Skeletal muscle tissue (tissue), 4 donors: ENCODE results near the gene VAMP2. TPM values are rescaled to one million over a fixed set of nuclear protein-coding genes. Genes with fewer than 3 reads are reported as not detected.

Source experiments
- H3K27ac ChIP-seq: one replicate; pipeline ENCODE4 v1.7.0; 2013; ENCODE audit warnings: mild to moderate bottlenecking, low read depth, low read length, inconsistent platforms
- H3K27me3 ChIP-seq, 3 donors: one replicate each; pipeline ENCODE4 v1.7.0; 2013; ENCODE audit warnings: low read length in 3 of 3; ENCODE audit not compliant: control insufficient read depth in 3 of 3, insufficient read depth in 3 of 3
- H3K36me3 ChIP-seq, 3 donors: one replicate each; pipeline ENCODE4 v1.7.0; 2013; ENCODE audit warnings: low read length in 3 of 3; ENCODE audit not compliant: control insufficient read depth in 3 of 3, insufficient read depth in 3 of 3
- H3K4me1 ChIP-seq, 3 donors: one replicate each; pipeline ENCODE4 v1.7.0; 2013; ENCODE audit warnings: low read length in 3 of 3, mild to moderate bottlenecking in 3 of 3; ENCODE audit not compliant: control insufficient read depth in 3 of 3, insufficient read depth in 3 of 3
- H3K4me3 ChIP-seq, 3 donors: one replicate each; pipeline ENCODE4 v1.7.0; 2013; ENCODE audit warnings: low read length in 3 of 3
- H3K9ac ChIP-seq, 3 donors: one replicate each; pipeline ENCODE4 v1.7.0; 2013; ENCODE audit warnings: low read length in 3 of 3, mild to moderate bottlenecking in 3 of 3, moderate library complexity in 2 of 3, low read depth in 1 of 3
- H3K9me3 ChIP-seq, 3 donors: one replicate each; pipeline ENCODE4 v1.7.0; 2013; ENCODE audit warnings: low read length in 3 of 3; ENCODE audit not compliant: control insufficient read depth in 3 of 3
- total RNA-seq: library from RNA; depleted of rRNA; stranded (reverse); fragments of >200 nt; gene quantifications from one replicate; pipeline ENCODE4 v1.2.3, GENCODE V29; 2014
- donor health status: Osteomylitis.

The VAMP2 gene
- total RNA-seq, 1 donor from 2014 or later, result 8.4 TPM

- H3K9me3 ChIP-seq, result no peaks in the 10 kb centered on the region
- peak overlapping the region; percentile 100 for H3K27ac ChIP-seq
- peak overlapping the region; percentile 98 to 100 (median 99) for H3K4me3 ChIP-seq
- H3K9ac ChIP-seq, result peak overlapping the region; percentile 100
- no peaks in the 10 kb centered on the region for H3K27me3 ChIP-seq
- peaks cover 52 to 65% (median 57%) of the 10 kb centered on the region in 3 donors for H3K4me1 ChIP-seq
- H3K36me3 ChIP-seq, result peaks cover 12 to 20% (median 20%) of the 10 kb centered on the region in 3 donors
Measured at GRCh38 chr17:8155231-8155995, 7.3 kb downstream of the VAMP2 start.

- peaks cover 13 to 23% (median 22%) of the 10 kb centered on the region in 3 donors for H3K36me3 ChIP-seq
- no peaks in the 10 kb centered on the region for H3K27me3 ChIP-seq
- peak overlapping the region; percentile 100 for H3K9ac ChIP-seq
- no peaks in the 10 kb centered on the region for H3K9me3 ChIP-seq
- peak overlapping the region; percentile 100 for H3K27ac ChIP-seq
- peak overlapping the region; percentile 98 to 100 (median 99) for H3K4me3 ChIP-seq
- peaks cover 58 to 68% (median 64%) of the 10 kb centered on the region in 3 donors for H3K4me1 ChIP-seq
Measured at GRCh38 chr17:8154608-8155155, 8.1 kb downstream of the VAMP2 start.

DNA sequence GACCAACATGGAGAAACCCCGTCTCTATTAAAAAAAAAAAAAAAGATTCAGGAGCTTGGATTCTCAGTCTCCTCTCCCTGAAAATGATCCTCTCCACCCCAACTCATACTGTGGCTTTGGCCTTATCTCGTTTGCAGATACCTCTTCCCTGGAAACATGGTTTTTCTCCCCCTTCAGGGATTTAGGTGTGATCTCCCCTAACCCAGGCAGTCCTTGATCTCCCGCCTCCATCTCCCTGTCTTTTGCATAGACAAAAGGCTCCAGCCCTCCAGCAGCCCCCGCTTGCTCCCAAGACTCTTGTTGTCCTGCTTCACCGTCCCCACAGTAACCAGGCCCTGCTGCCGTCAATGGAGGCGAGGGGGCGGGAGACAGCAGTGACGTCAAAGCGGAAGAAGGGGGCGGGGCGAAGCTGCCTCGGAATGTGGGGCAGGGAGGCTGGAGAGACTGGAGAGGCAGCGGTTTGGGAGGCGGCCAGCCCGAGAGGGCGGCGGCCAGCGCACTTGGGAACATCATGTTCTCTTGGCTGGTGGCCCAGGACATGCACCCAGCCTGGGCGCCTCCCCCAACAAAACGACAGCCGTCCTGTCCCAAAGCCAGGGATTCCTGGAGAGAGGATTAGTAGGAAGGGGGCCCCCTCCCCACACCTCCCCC is 8.7 kb downstream of the VAMP2 start:
- H3K9me3 ChIP-seq, result no peaks in the 10 kb centered on the region
- no peaks in the 10 kb centered on the region for H3K27me3 ChIP-seq
- H3K36me3 ChIP-seq, result peaks cover 19 to 25% (median 23%) of the 10 kb centered on the region in 3 donors
- peaks cover 59 to 68% (median 65%) of the 10 kb centered on the region in 3 donors for H3K4me1 ChIP-seq
- peak overlapping the region; percentile 100 for H3K9ac ChIP-seq
- H3K27ac ChIP-seq, result peak overlapping the region; percentile 100
- H3K4me3 ChIP-seq, result peak overlapping the region; percentile 98 to 100 (median 99)

DNA sequence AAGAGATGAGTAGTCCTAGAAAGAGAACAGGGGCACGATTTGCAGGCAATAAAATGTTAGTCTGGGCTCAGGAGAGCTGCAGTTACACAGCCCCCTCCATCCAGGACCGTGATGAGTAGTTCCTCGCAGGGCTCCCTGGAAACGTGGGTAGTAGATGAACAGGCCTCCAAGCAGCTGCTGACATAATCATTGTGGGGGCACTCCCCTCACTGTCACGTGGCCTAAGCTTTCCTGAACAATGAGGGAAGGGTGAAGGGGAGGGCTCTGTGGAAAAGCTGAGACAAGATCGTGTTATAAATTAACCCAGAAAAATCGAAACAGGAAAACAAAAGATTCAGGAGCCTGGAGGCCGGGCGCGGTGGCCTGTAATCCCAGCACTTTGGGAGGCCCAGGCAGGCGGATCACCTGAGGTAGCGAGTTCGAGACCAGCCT is 9.2 kb downstream of the VAMP2 start:
- Histone ChIP-seq H3K27ac (peak overlapping the region; percentile 100), H3K9ac (peak overlapping the region; percentile 86 to 100 (median 100)), H3K4me3 (peak overlapping the region; percentile 89 to 94 (median 90)), H3K27me3 (no peaks in the 10 kb centered on the region), H3K4me1 (peaks cover 60 to 70% (median 66%) of the 10 kb centered on the region in 3 donors), H3K9me3 (no peaks in the 10 kb centered on the region), H3K36me3 (peaks cover 23 to 29% (median 28%) of the 10 kb centered on the region in 3 donors)

DNA sequence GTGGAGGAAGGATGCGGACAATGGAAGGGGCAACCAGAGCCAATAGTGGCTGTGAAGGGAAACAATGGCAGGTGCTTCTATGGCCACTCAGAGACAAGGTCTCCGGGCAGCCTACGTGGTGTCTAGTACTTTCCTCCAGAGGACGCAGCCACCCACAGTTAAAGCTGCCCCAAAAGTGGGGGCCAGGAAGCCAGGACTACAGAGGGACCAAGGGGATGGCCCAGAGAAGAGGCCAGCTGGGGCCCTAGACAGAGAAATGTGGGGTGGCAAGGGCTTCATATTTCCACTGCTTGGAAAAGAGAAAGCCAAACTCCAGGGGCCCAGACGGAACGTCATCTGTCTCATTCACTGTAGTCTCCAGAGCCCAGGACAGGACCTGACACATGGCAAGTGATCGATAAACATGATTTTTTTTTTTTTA is 9.7 kb downstream of the VAMP2 start:
- H3K27ac ChIP-seq, result peak overlapping the region; percentile 100
- no peaks in the 10 kb centered on the region for H3K27me3 ChIP-seq
- H3K9ac ChIP-seq, result peak overlapping the region; percentile 67 to 100 (median 100)
- H3K4me1 ChIP-seq, result peaks cover 62 to 73% (median 66%) of the 10 kb centered on the region in 3 donors
- H3K9me3 ChIP-seq, result no peaks in the 10 kb centered on the region
- H3K4me3 ChIP-seq, result peak overlapping the region; percentile 89 to 94 (median 90)
- H3K36me3 ChIP-seq, result peaks cover 28 to 34% (median 33%) of the 10 kb centered on the region in 3 donors

DNA sequence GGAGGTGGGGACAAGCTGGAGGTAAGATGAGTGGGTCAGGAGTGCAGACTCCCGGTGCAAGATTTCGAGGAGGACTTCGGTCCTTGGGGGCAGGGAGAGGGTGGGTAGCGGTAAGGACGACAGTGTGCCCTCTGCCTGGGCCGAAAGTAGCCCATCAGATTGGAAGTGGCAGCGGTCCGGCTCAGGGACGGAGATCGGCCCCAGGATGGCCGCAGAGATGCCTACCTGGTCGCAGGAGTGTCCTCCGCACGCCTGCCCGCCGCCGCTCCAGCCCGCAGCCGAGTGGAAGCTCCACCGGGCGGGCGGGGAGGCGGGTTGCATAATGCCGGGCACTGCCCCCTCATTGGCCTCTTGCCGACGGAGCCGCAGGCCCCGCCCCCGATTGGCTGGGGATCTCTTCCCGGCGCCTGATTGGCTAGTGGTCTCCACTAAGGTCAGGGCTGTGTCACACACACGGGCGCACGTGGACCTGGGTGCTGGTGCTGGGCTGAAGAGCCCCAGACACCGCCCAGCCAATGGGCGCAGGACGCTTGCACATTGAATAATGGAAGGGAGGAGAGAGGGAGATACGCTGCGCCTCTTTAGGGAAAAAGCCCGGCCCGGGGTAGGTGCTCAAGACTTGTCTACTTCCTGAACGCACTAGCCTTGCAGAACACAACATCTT is 10.5 kb downstream of the VAMP2 start, which contains the start of gene PER1:
TSS of gene PER1 (minus strand) at position 293 of the 664 bp plus-strand sequence. CDS start 1,698 bp downstream, outside the sequence.
- peak within 1 kb of the TSS; percentile 100 for H3K27ac ChIP-seq
- H3K4me3 ChIP-seq, result peak within 1 kb of the TSS; percentile 89 to 94 (median 90)
- no peaks in the 10 kb centered on the region for H3K9me3 ChIP-seq
- H3K27me3 ChIP-seq, result no peaks in the 10 kb centered on the region
- peak within 1 kb of the TSS; percentile 98 to 100 (median 100) for H3K9ac ChIP-seq
- H3K4me1 ChIP-seq, result peaks cover 65 to 81% (median 69%) of the 10 kb centered on the region in 3 donors
- peaks cover 36 to 42% (median 41%) of the 10 kb centered on the region in 3 donors for H3K36me3 ChIP-seq

DNA sequence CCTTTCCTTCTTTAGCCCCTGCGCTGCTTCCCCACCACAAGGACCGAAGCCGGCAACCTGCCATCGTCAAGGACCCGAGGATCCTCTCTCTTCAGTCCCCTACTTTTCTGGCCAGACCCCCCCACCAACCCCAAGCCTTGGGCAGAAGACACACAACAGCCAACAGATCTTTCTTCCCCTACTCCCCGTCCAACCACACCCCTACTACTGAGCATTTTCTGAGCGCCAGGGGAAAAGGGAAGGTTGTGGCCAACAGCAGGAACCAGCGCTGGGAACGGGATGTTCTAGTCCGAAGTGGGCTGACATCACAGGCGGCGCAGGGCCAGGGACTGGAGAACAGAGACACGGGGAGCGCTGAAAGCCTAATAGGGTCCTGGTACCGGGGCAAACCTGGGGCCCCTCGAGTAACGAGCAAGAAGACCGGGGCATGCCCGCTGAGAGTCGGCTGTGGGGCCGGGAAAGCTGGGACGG is 11.1 kb downstream of the VAMP2 start:
- Histone ChIP-seq H3K27ac (peak overlapping the region; percentile 100), H3K27me3 (no peaks in the 10 kb centered on the region), H3K4me3 (peak overlapping the region; percentile 89 to 94 (median 90)), H3K9ac (peak overlapping the region; percentile 96 to 100 (median 98)), H3K36me3 (peaks cover 42 to 47% (median 46%) of the 10 kb centered on the region in 3 donors), H3K4me1 (peaks cover 60 to 81% (median 70%) of the 10 kb centered on the region in 3 donors), H3K9me3 (no peaks in the 10 kb centered on the region)

DNA sequence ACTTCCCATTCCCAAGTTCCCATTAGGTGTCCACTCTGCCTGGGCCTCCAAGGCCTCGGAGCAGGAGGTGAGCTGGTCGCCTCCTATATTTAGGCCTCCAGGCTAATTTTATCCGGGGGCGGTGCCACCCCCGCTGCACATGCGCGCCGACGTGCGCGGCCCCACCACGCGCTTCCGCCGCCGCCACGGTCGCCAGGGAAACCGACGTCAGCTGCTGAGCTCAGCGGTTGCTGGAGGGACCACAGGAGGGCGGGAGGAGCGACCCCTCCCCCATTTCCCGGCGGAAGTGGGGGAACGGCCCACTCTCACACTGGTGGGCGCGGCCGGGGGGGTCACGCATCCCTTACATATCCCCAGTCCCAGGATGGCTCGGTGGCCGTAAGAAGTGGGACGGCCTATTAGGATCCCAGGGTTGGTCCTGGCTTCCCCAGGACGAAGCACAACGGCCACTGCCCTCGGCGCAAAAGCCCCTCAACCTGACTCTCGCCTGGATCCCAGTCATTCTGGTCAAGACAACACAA is 11.6 kb downstream of the VAMP2 start:
- Histone ChIP-seq H3K4me3 (peak overlapping the region; percentile 89 to 94 (median 90)), H3K4me1 (peaks cover 60 to 86% (median 75%) of the 10 kb centered on the region in 3 donors), H3K27me3 (no peaks in the 10 kb centered on the region), H3K9ac (peak overlapping the region; percentile 96 to 100 (median 98)), H3K36me3 (peaks cover 47 to 52% (median 51%) of the 10 kb centered on the region in 3 donors), H3K27ac (peak overlapping the region; percentile 100), H3K9me3 (no peaks in the 10 kb centered on the region)
